H9 (cell line): ENCODE results near the gene KLHL22. TPM values are rescaled to one million over a fixed set of nuclear protein-coding genes. Genes with fewer than 3 reads are reported as not detected.

Source experiments
- DNase-seq: peaks from one replicate; pipeline ENCODE4 v3.0.0-alpha.2; 2017
- H2AFZ ChIP-seq: one replicate; pipeline ENCODE4 v1.6.1; 2013; ENCODE audit warnings: mild to moderate bottlenecking, low read length, control low read depth, moderate library complexity
- H2AK5ac ChIP-seq: 2 replicates; pipeline ENCODE4 v1.6.1; 2013; ENCODE audit warnings: low read length, control low read depth, mixed read lengths; ENCODE audit not compliant: insufficient read length
- H2BK120ac ChIP-seq: one replicate; pipeline ENCODE4 v1.6.1; 2013; ENCODE audit warnings: low read depth, mild to moderate bottlenecking, low read length, control low read depth, inconsistent platforms; ENCODE audit not compliant: poor library complexity, severe bottlenecking
- H2BK12ac ChIP-seq: 2 replicates; pipeline ENCODE4 v1.6.1; 2013; ENCODE audit warnings: low read length, control low read depth, mixed read lengths, low read depth; ENCODE audit not compliant: insufficient read length
- H2BK15ac ChIP-seq: 2 replicates; pipeline ENCODE4 v1.6.1; 2013; ENCODE audit warnings: low read depth, low read length, control low read depth
- H2BK20ac ChIP-seq: one replicate; pipeline ENCODE4 v1.6.1; 2013; ENCODE audit warnings: low read depth, mild to moderate bottlenecking, low read length, control low read depth, inconsistent platforms; ENCODE audit not compliant: poor library complexity, severe bottlenecking
- H2BK5ac ChIP-seq: 2 replicates; pipeline ENCODE4 v1.6.1; 2013; ENCODE audit warnings: low read length, control low read depth, mixed read lengths; ENCODE audit not compliant: insufficient read length
- H3K14ac ChIP-seq: 2 replicates; pipeline ENCODE4 v1.6.1; 2013; ENCODE audit warnings: low read length, control low read depth; ENCODE audit not compliant: insufficient read depth
- H3K18ac ChIP-seq: 2 replicates; pipeline ENCODE4 v1.6.1; 2013; ENCODE audit warnings: low read depth, mild to moderate bottlenecking, mixed read lengths, low read length, control low read depth; ENCODE audit not compliant: insufficient read length
- H3K23ac ChIP-seq: 2 replicates; pipeline ENCODE4 v1.6.1; 2013; ENCODE audit warnings: low read length, control low read depth, mixed read lengths, low read depth; ENCODE audit not compliant: insufficient read length
- H3K23me2 ChIP-seq: 2 replicates; pipeline ENCODE4 v1.6.1; 2013; ENCODE audit warnings: low read depth, mild to moderate bottlenecking, mixed read lengths, low read length, control low read depth; ENCODE audit not compliant: insufficient read length, poor library complexity, severe bottlenecking
- H3K27ac ChIP-seq: 2 replicates; pipeline ENCODE4 v1.5.1; 2013; ENCODE audit warnings: low read length, control low read depth, mixed read lengths, low read depth; ENCODE audit not compliant: insufficient read length
- H3K27me3 ChIP-seq: 2 replicates; pipeline ENCODE4 v1.6.1; 2013; ENCODE audit warnings: low read length, control low read depth, inconsistent platforms; ENCODE audit not compliant: insufficient read depth
- H3K4ac ChIP-seq: 2 replicates; pipeline ENCODE4 v1.6.1; 2013; ENCODE audit warnings: low read depth, mild to moderate bottlenecking, control low read depth, inconsistent platforms, low read length, moderate library complexity
- H3K4me1 ChIP-seq: 2 replicates; pipeline ENCODE4 v1.6.1; 2013; ENCODE audit warnings: low read length, control low read depth, inconsistent platforms; ENCODE audit not compliant: insufficient read depth
- H3K4me2 ChIP-seq: 2 replicates; pipeline ENCODE4 v1.6.1; 2013; ENCODE audit warnings: low read length, control low read depth, mixed read lengths; ENCODE audit not compliant: insufficient read length, insufficient read depth
- H3K56ac ChIP-seq: 2 replicates; pipeline ENCODE4 v1.6.1; 2013; ENCODE audit warnings: low read depth, mild to moderate bottlenecking, mixed read lengths, low read length, control low read depth; ENCODE audit not compliant: insufficient read length
- H3K79me1 ChIP-seq: 2 replicates; pipeline ENCODE4 v1.6.1; 2013; ENCODE audit warnings: low read depth, mild to moderate bottlenecking, moderate library complexity, low read length, control low read depth, inconsistent platforms; ENCODE audit not compliant: insufficient read depth, poor library complexity, severe bottlenecking
- H3K79me2 ChIP-seq: 2 replicates; pipeline ENCODE4 v1.6.1; 2013; ENCODE audit warnings: low read length, control low read depth, inconsistent platforms; ENCODE audit not compliant: insufficient read depth
- H3K9ac ChIP-seq: 2 replicates; pipeline ENCODE4 v1.6.1; 2013; ENCODE audit warnings: low read length, control low read depth, mixed read lengths; ENCODE audit not compliant: insufficient read length; ENCODE audit errors: extremely low read depth
- H3K9me3 ChIP-seq: one replicate; pipeline ENCODE4 v1.6.1; 2013; ENCODE audit warnings: low read depth, low read length, inconsistent platforms; ENCODE audit not compliant: control insufficient read depth
- H3T11ph ChIP-seq: one replicate; pipeline ENCODE4 v1.6.1; 2013; ENCODE audit warnings: mild to moderate bottlenecking, low read length, control low read depth, inconsistent platforms
- H4K20me1 ChIP-seq: one replicate; pipeline ENCODE4 v1.6.1; 2013; ENCODE audit not compliant: control insufficient read depth, insufficient read length, insufficient read depth
- H4K5ac ChIP-seq: 2 replicates; pipeline ENCODE4 v1.6.1; 2013; ENCODE audit warnings: low read depth, mild to moderate bottlenecking, mixed read lengths, low read length, control low read depth; ENCODE audit not compliant: insufficient read length
- H4K8ac ChIP-seq: replicated peaks from 2 replicates; pipeline ENCODE4 v1.6.1; 2013; ENCODE audit warnings: low read length, control low read depth, mixed read lengths, low read depth; ENCODE audit not compliant: insufficient read length
- H4K91ac ChIP-seq: 2 replicates; pipeline ENCODE4 v1.6.1; 2013; ENCODE audit warnings: low read depth, mild to moderate bottlenecking, moderate library complexity, mixed read lengths, low read length, control low read depth; ENCODE audit not compliant: insufficient read length
- H3K27ac Mint-ChIP-seq, 3 experiments: 2 replicates in 2 of 3; 3 replicates in 1 of 3; pipeline ENCODE4 v1.8.0; 2020 to 2021; ENCODE audit warnings: mixed read lengths in 3 of 3, mild to moderate bottlenecking in 1 of 3, moderate library complexity in 1 of 3
- H3K27me3 Mint-ChIP-seq: 2 replicates; pipeline ENCODE4 v1.8.0; 2021; ENCODE audit warnings: low read depth, mild to moderate bottlenecking, moderate library complexity, mixed read lengths
- H3K36me3 Mint-ChIP-seq, 3 experiments: 2 replicates in 2 of 3; 3 replicates in 1 of 3; pipeline ENCODE4 v1.8.0; 2020 to 2021; ENCODE audit warnings: low read depth in 3 of 3, mixed read lengths in 3 of 3; ENCODE audit not compliant: insufficient read depth in 1 of 3
- H3K4me1 Mint-ChIP-seq, 2 experiments: 2 replicates each; pipeline ENCODE4 v1.8.0; 2020; ENCODE audit warnings: mixed read lengths in 2 of 2
- H3K4me3 Mint-ChIP-seq, 2 experiments: 2 replicates in 1 of 2; 3 replicates in 1 of 2; pipeline ENCODE4 v1.8.0; 2020 to 2021; ENCODE audit warnings: mild to moderate bottlenecking in 2 of 2, mixed read lengths in 2 of 2, moderate library complexity in 1 of 2
- H3K9me3 Mint-ChIP-seq, 2 experiments: 2 replicates in 1 of 2; 3 replicates in 1 of 2; pipeline ENCODE4 v1.8.0; 2020; ENCODE audit warnings: mild to moderate bottlenecking in 2 of 2, mixed read lengths in 2 of 2, moderate library complexity in 1 of 2
- CTCF ChIP-seq: fragments of 200-600 bp; sonication (generic); conservative IDR thresholded peaks from 3 replicates; pipeline ENCODE4 v1.8.0; 2021; ENCODE audit warnings: antibody characterized with exemption, mild to moderate bottlenecking
- WGBS: extraction: QIAGEN DNeasy Blood & Tissue Kit; methylation state at CpG from one replicate; pipeline ENCODE4 v1.1.7; 2013; ENCODE audit warnings: missing lambda C conversion rate, low lambda C conversion rate, mixed read lengths; ENCODE audit not compliant: insufficient read length; ENCODE audit errors: extremely low coverage; 5-methylcytosine and 5-hydroxymethylcytosine counted together
- total RNA-seq: library from RNA; stranded (reverse); gene quantifications from 2 replicates; pipeline ENCODE4 v1.2.1, GENCODE V29; 2021

KLHL22 gene
- total RNA-seq, 1 experiment from 2014 or later = 11.9 TPM

DNA sequence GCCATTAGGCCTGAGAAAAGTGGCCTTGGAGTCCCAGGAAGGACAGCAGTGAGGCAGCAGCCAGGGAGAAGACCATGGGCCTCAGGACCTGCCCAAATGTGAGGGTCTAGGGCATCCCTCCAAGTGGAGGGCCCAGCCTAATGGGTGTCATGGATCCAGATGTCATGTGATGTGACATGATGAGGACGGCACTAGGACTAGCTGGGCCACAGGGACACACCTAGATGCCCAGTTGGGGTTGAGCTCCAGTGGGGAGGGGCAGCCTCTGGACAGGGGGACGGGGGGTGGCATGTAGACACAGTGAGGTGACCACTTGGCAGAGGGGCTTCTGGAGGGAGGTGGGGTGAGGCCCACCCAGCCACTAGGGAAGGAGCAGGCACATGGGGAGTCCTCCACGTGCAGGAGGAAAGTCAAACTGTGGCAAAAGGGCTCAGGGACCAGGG is 63.3 kb downstream of the KLHL22 start:
- Histone ChIP-seq H4K20me1 (peaks cover 3% of the 10 kb centered on the region), H3K27me3 (peaks cover 10% of the 10 kb centered on the region; the same call in 1 of the 2 replicates), H2BK120ac (no peak overlapping the region), H2BK15ac (no peak overlapping the region), H3K18ac (no peak overlapping the region), H3K79me1 (no peaks in the 10 kb centered on the region), H3T11ph (no peak overlapping the region), H4K91ac (no peak overlapping the region), H3K4me1 (0 out of 2 replicates have a peak, but pooled peaks cover 2% of the 10 kb centered on the region), H3K23ac (no peak overlapping the region), H3K27ac (no peak overlapping the region), H3K79me2 (no peaks in the 10 kb centered on the region), H4K8ac (no peak overlapping the region), H4K5ac (no peak overlapping the region), H2BK20ac (no peak overlapping the region), H3K9ac (no peak overlapping the region), H2AK5ac (no peak overlapping the region), H3K14ac (no peak overlapping the region; the same call in 1 of the 2 replicates), H3K56ac (no peak overlapping the region), H2AFZ (no peak overlapping the region), H3K9me3 (no peaks in the 10 kb centered on the region), H2BK12ac (no peak overlapping the region), H3K4ac (no peak overlapping the region), H3K23me2 (peaks cover 18% of the 10 kb centered on the region), H2BK5ac (no peak overlapping the region), H3K4me2 (no peak overlapping the region)
- H3K36me3 Mint-ChIP-seq = peaks cover 0 to 12% (median 10%) of the 10 kb centered on the region in 3 experiments; a peak in 5 of 7 replicates
- no peak for TF ChIP-seq CTCF
- DNase-seq = no peak
- WGBS = no CpG with 5 or more reads among the region's 3 CpGs
- peaks cover 80% of the 10 kb centered on the region for H3K27me3 Mint-ChIP-seq
- H3K9me3 Mint-ChIP-seq = no peaks in the 10 kb centered on the region
- peak overlapping the region in 1 of 2 experiments; percentile 80; a peak in 3 of 5 replicates for H3K4me3 Mint-ChIP-seq
- peak overlapping the region in 1 of 3 experiments; percentile 32; a peak in 1 of 7 replicates for H3K27ac Mint-ChIP-seq
- H3K4me1 Mint-ChIP-seq = peaks cover 14 to 19% of the 10 kb centered on the region in 2 experiments
